Activated CD8-positive, alpha-beta memory T cell treated with anti-CD3 and anti-CD28 coated beads, Interleukin-2, amount 10 ng/mL, durations not matched to agents 7 days and 5 days (primary cell): ENCODE data around the gene RDH8. TPM values are rescaled to one million over a fixed set of nuclear protein-coding genes. Genes with fewer than 3 reads are reported as not detected.

Experiments used
- ATAC-seq: fragments of 150-1000 bp; cut with Tn5 transposase; one replicate; pipeline ENCODE4 v1.10.0; 2021; ENCODE audit warnings: moderate library complexity
- CTCF ChIA-PET: fragments of 350-600 bp; sonication (Branson Sonifier 250); formaldehyde crosslinking; loops from one replicate; lab custom pipeline; 2021; ENCODE audit warnings: antibody characterized with exemption; lab: Charles Lee
- DNase-seq: peaks from one replicate; pipeline ENCODE4 v3.0.0-alpha.2; 2020
- H3K27ac Mint-ChIP-seq: one replicate; pipeline ENCODE4 v1.8.0; 2021; ENCODE audit warnings: mild to moderate bottlenecking, mixed read lengths
- H3K27me3 Mint-ChIP-seq: one replicate; pipeline ENCODE4 v1.8.0; 2021; ENCODE audit warnings: mixed read lengths
- H3K36me3 Mint-ChIP-seq: one replicate; pipeline ENCODE4 v1.8.0; 2021; ENCODE audit warnings: mild to moderate bottlenecking, mixed read lengths
- H3K4me1 Mint-ChIP-seq: one replicate; pipeline ENCODE4 v1.8.0; 2021; ENCODE audit warnings: mixed read lengths
- H3K4me3 Mint-ChIP-seq: one replicate; pipeline ENCODE4 v1.8.0; 2021; ENCODE audit warnings: mild to moderate bottlenecking, moderate library complexity, mixed read lengths
- H3K9me3 Mint-ChIP-seq: one replicate; pipeline ENCODE4 v1.8.0; 2022; ENCODE audit warnings: low read depth, mixed read lengths
- total RNA-seq, 2 experiments: library from RNA; stranded (reverse); gene quantifications; one replicate each; pipeline ENCODE4 v1.2.3, GENCODE V29; 2021

RDH8 gene
- total RNA-seq, 2 experiments from 2014 or later: not detected

DNA sequence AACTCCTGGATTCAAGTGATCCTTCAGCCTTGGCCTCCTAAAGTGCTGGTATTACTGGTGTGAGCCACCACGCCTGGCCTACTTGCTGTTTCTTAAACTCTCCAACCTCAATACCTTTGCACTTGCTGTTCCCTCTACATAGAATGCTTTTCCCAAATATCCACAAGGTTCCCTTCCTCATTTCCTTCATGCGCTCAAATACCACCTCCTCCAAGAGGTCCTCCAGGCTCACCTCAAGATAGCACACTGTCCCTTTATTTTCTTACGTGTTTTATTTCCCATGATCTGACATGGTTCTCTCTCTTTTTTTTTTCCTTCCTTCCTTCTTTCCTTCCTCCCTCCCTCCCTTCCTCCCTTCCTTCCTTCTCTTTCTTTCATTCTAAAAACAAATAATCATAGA is 13.5 kb downstream of the RDH8 start:
- Mint-ChIP-seq H3K27me3 (peaks cover 23% of the 10 kb centered on the region), H3K4me1 (no peaks in the 10 kb centered on the region), H3K27ac (no peak overlapping the region), H3K4me3 (no peak overlapping the region), H3K9me3 (no peaks in the 10 kb centered on the region), H3K36me3 (no peaks in the 10 kb centered on the region)
- CTCF ChIA-PET: interaction anchor here (0.5 to 2.7 kb wide), 23 partner anchors 10 to 1635 kb away, joined by 3 to 56 read pairs (median 5); partner anchors contain the start of genes COL5A3, OLFM2, P2RY11 and PPAN
- ATAC-seq (no peak), DNase-seq (no peak)

- peaks cover 26% of the 10 kb centered on the region for H3K27me3 Mint-ChIP-seq
- H3K36me3 Mint-ChIP-seq: no peaks in the 10 kb centered on the region
- ATAC-seq: peak; percentile 95
- peak; percentile 84 for DNase-seq
- CTCF ChIA-PET: interaction anchor here (0.5 to 2.7 kb wide), 39 partner anchors 10 to 1635 kb away, joined by 3 to 56 read pairs (median 4); partner anchors contain the start of genes COL5A3, DNMT1, MRPL4 and OLFM2
- no peak overlapping the region for H3K27ac Mint-ChIP-seq
- H3K9me3 Mint-ChIP-seq: no peaks in the 10 kb centered on the region
- H3K4me3 Mint-ChIP-seq: no peak overlapping the region
- H3K4me1 Mint-ChIP-seq: no peaks in the 10 kb centered on the region
Measured at GRCh38 chr19:10027158-10027997, 14.1 kb downstream of the RDH8 start.

DNA sequence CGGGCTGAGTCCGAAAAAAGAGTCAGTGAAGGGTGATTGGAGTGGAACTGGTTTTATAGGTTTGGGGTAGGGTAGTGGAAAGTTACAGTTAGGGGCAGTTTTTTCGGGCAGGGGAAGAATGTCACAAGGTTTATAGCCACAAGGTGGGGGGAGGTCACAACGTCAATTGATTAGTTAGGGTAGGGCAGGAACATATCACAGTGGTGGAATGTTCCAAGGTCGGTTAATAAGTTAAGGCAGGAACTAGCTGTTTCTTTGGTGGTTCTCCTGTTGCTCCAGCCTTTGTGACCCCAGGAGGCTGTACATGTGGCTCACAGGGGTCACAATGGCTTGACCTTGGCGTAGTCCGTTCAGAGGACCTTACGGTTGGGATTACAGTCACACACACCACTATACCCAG is 20.3 kb downstream of the RDH8 start:
- Mint-ChIP-seq H3K4me1 (no peaks in the 10 kb centered on the region), H3K4me3 (no peak overlapping the region), H3K27ac (no peak overlapping the region), H3K9me3 (no peaks in the 10 kb centered on the region), H3K27me3 (peaks cover 26% of the 10 kb centered on the region), H3K36me3 (no peaks in the 10 kb centered on the region)
- CTCF ChIA-PET: no interaction called here
- DNase-seq: no peak
- no peak for ATAC-seq

- DNase-seq: no peak
- Mint-ChIP-seq H3K9me3 (no peaks in the 10 kb centered on the region), H3K4me1 (no peaks in the 10 kb centered on the region), H3K27ac (no peak overlapping the region), H3K36me3 (no peaks in the 10 kb centered on the region), H3K4me3 (no peak overlapping the region), H3K27me3 (peaks cover 36% of the 10 kb centered on the region)
- ATAC-seq: no peak
- CTCF ChIA-PET: interaction anchor here (2.3 kb wide), 1 partner anchor 9 kb away, joined by 10 read pairs; no protein-coding TSS in a partner anchor
Measured at GRCh38 chr19:10036601-10037071, 23.4 kb downstream of the RDH8 start.

GRCh38 chr19:10037367-10037766 is 24.1 kb downstream of the RDH8 start:
- DNase-seq: no peak
- Mint-ChIP-seq H3K4me1 (no peaks in the 10 kb centered on the region), H3K36me3 (no peaks in the 10 kb centered on the region), H3K9me3 (no peaks in the 10 kb centered on the region), H3K27ac (no peak overlapping the region), H3K4me3 (no peak overlapping the region), H3K27me3 (peaks cover 33% of the 10 kb centered on the region)
- no peak for ATAC-seq
- CTCF ChIA-PET: interaction anchor here (2.3 kb wide), 1 partner anchor 10 kb away, joined by 10 read pairs; no protein-coding TSS in a partner anchor

DNA sequence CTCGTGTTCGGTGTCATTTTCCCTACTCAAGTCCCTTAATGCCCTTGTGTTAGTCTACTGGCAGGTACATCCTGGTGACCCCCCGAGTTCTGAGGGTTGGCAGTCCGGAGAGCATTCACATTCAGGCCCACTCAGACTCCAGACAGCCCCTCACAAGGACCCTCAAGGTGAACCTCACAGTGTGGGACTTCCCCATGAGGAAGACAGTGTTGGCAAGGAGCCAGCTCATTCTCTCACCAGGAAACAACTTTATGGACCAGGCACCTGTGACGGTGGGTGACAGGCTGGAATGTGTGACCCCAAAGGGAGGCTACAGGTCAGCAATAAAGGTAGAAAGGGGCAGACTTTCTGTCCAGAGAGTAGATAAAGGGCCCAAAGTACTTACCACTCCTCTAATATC is 24.5 kb downstream of the RDH8 start:
- no peaks in the 10 kb centered on the region for H3K36me3 Mint-ChIP-seq
- CTCF ChIA-PET: interaction anchor here (2.3 kb wide), 1 partner anchor 11 kb away, joined by 10 read pairs; no protein-coding TSS in a partner anchor
- DNase-seq (no peak), ATAC-seq (no peak)
- H3K9me3 Mint-ChIP-seq: no peaks in the 10 kb centered on the region
- peaks cover 30% of the 10 kb centered on the region for H3K27me3 Mint-ChIP-seq
- no peak overlapping the region for H3K27ac Mint-ChIP-seq
- no peaks in the 10 kb centered on the region for H3K4me1 Mint-ChIP-seq
- no peak overlapping the region for H3K4me3 Mint-ChIP-seq

- H3K27ac Mint-ChIP-seq: no peak overlapping the region
- no peak overlapping the region for H3K4me3 Mint-ChIP-seq
- DNase-seq (no peak), ATAC-seq (no peak)
- H3K36me3 Mint-ChIP-seq: no peaks in the 10 kb centered on the region
- CTCF ChIA-PET: interaction anchor here (0.8 kb wide), 1 partner anchor 16 kb away, joined by 3 read pairs; no protein-coding TSS in a partner anchor
- no peaks in the 10 kb centered on the region for H3K4me1 Mint-ChIP-seq
- H3K9me3 Mint-ChIP-seq: no peaks in the 10 kb centered on the region
- H3K27me3 Mint-ChIP-seq: peaks cover 12% of the 10 kb centered on the region
Measured at GRCh38 chr19:10043286-10043927, 30.1 kb downstream of the RDH8 start.

- Mint-ChIP-seq H3K27ac (no peak overlapping the region), H3K9me3 (no peaks in the 10 kb centered on the region), H3K4me3 (no peak overlapping the region), H3K27me3 (peaks cover 4% of the 10 kb centered on the region), H3K4me1 (no peaks in the 10 kb centered on the region), H3K36me3 (no peaks in the 10 kb centered on the region)
- no peak for DNase-seq
- CTCF ChIA-PET: interaction anchor here (3.1 kb wide), 1 partner anchor 17 kb away, joined by 7 read pairs; no protein-coding TSS in a partner anchor
- no peak for ATAC-seq
Measured at GRCh38 chr19:10044390-10044789, 31.1 kb downstream of the RDH8 start.

DNA sequence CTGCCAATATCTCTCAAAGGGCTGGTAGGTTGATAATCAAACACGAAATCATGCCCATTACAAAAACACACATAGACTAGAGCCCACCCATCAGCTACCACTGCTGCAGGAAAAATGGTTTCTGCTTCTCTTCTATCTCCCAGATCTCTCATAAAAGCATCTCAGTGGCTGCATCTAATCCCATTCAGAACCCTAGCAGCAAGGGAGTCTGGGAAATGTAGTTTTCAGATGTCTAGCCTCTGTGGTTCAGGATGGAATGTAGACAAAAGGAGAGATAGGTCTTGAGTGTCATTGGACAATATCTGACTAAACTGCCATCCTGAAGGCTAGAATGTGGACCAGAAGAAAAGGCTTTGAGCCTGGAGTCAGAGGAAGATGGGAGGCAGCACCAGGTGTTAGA is 32.1 kb downstream of the RDH8 start:
- ATAC-seq: no peak
- Mint-ChIP-seq H3K9me3 (no peaks in the 10 kb centered on the region), H3K27me3 (peaks cover 2% of the 10 kb centered on the region), H3K36me3 (no peaks in the 10 kb centered on the region), H3K4me3 (no peak overlapping the region), H3K4me1 (no peaks in the 10 kb centered on the region), H3K27ac (no peak overlapping the region)
- CTCF ChIA-PET: interaction anchor here (3.1 kb wide), 1 partner anchor 18 kb away, joined by 7 read pairs; no protein-coding TSS in a partner anchor
- DNase-seq: no peak

GRCh38 chr19:10049626-10050025 is 36.3 kb downstream of the RDH8 start:
- Mint-ChIP-seq H3K9me3 (no peaks in the 10 kb centered on the region), H3K36me3 (no peaks in the 10 kb centered on the region), H3K4me3 (no peak overlapping the region), H3K4me1 (no peaks in the 10 kb centered on the region), H3K27ac (no peak overlapping the region), H3K27me3 (no peaks in the 10 kb centered on the region)
- DNase-seq (no peak), ATAC-seq (no peak)
- CTCF ChIA-PET: no interaction called here

DNA sequence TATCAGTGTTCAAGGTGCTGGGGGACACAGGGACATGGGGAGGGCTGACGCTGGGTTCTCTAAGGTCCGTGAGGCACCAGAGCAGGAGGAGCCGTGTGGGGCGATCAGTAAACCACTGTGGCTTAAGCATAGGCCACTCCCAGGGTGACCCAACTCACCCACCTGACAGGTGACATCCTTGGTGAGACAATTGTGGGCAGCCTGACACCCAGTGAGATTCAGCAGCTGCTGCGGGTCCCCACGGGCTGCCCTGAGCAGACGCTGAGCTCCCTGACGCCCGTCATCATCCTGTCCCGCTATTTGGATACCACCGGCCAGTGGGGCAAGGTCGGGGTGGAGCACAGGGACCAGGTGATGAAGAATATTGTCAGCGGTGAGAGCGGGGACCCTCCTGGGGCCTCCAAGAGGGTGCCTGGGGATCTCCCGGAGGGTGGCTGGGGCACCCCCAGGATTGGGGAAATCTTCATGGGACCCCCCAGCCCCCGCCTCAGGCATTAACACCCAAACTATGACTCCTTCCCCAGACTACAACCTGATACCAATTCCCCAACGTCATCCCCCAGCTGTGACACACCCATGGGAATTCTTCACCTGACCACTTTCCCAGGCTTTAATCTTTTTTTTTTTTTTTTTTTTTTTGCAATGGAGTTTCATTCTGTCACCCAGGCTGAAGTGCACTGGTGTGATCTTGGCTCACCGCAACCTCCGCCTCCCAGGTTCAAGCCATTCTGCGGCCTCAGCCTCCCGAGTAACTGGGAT is 39.5 kb downstream of the RDH8 start:
- CTCF ChIA-PET: interaction anchor here (0.7 to 0.8 kb wide), 2 partner anchors 18 to 21 kb away, joined by 3 read pairs; no protein-coding TSS in a partner anchor
- H3K4me1 Mint-ChIP-seq: no peaks in the 10 kb centered on the region
- no peaks in the 10 kb centered on the region for H3K9me3 Mint-ChIP-seq
- DNase-seq (no peak), ATAC-seq (no peak)
- H3K27me3 Mint-ChIP-seq: peaks cover 3% of the 10 kb centered on the region
- no peak overlapping the region for H3K4me3 Mint-ChIP-seq
- H3K27ac Mint-ChIP-seq: no peak overlapping the region
- no peaks in the 10 kb centered on the region for H3K36me3 Mint-ChIP-seq

- Mint-ChIP-seq H3K4me1 (no peaks in the 10 kb centered on the region), H3K9me3 (no peaks in the 10 kb centered on the region), H3K4me3 (no peak overlapping the region), H3K27me3 (peaks cover 22% of the 10 kb centered on the region), H3K36me3 (no peaks in the 10 kb centered on the region), H3K27ac (no peak overlapping the region)
- CTCF ChIA-PET: no interaction called here
- DNase-seq (no peak), ATAC-seq (no peak)
Measured at GRCh38 chr19:10061717-10062310, 48.5 kb downstream of the RDH8 start.
